Activated CD4-positive, alpha-beta T cell treated with anti-CD3 and anti-CD28 coated beads, Interleukin-2, amount 50 U/mL, for 4 hours (primary cell): ENCODE measurements around the gene CIZ1.
"Not testable (repeated sequence)": the region's sequence is repeated elsewhere in the genome, so short reads cannot be mapped to it uniquely, and the experiment has no call there.

Source experiments
- DNase-seq, 2 experiments: peaks; one replicate each; pipeline ENCODE4 v3.0.0-alpha.2; 2020

Gene CIZ1, protein sequence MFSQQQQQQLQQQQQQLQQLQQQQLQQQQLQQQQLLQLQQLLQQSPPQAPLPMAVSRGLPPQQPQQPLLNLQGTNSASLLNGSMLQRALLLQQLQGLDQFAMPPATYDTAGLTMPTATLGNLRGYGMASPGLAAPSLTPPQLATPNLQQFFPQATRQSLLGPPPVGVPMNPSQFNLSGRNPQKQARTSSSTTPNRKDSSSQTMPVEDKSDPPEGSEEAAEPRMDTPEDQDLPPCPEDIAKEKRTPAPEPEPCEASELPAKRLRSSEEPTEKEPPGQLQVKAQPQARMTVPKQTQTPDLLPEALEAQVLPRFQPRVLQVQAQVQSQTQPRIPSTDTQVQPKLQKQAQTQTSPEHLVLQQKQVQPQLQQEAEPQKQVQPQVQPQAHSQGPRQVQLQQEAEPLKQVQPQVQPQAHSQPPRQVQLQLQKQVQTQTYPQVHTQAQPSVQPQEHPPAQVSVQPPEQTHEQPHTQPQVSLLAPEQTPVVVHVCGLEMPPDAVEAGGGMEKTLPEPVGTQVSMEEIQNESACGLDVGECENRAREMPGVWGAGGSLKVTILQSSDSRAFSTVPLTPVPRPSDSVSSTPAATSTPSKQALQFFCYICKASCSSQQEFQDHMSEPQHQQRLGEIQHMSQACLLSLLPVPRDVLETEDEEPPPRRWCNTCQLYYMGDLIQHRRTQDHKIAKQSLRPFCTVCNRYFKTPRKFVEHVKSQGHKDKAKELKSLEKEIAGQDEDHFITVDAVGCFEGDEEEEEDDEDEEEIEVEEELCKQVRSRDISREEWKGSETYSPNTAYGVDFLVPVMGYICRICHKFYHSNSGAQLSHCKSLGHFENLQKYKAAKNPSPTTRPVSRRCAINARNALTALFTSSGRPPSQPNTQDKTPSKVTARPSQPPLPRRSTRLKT

DNA sequence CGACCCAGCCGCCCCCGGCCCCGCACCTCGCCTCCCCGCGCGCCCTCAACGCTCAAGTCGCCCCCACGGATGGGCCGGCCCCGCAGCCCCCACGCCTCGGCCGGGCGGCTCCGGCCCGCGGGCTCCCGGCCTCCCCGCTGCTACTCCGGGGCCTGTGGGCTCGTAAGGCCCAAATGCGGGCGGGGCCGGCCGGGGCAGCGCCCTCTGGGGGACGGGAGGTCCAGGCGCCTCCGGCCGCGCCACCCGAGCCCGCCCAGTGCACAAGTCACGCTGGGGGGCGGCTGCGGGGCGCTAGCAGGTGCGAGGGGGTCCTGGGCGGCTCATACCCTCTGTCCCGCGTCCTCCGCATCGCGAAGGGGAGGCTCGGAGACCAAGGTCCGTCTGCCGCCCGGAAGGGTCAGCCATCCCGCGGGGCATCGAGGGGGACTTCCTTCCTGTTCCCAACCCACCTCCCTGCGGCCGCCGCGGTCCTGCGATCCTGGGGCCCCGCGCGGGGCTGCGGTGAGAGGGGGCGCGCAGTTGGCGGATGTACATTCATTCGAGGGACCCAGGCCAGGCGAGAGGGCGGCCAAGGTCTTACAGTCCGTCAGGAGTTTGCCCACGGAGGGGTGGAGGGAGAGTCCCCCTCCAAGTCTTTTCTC lies at the start of gene CIZ1:
CIZ1 (minus strand) TSS at position 167 of the 641 bp plus-strand sequence. CDS start 715 bp downstream, outside the sequence.
- peak; percentile 57 to 63 for DNase-seq

DNA sequence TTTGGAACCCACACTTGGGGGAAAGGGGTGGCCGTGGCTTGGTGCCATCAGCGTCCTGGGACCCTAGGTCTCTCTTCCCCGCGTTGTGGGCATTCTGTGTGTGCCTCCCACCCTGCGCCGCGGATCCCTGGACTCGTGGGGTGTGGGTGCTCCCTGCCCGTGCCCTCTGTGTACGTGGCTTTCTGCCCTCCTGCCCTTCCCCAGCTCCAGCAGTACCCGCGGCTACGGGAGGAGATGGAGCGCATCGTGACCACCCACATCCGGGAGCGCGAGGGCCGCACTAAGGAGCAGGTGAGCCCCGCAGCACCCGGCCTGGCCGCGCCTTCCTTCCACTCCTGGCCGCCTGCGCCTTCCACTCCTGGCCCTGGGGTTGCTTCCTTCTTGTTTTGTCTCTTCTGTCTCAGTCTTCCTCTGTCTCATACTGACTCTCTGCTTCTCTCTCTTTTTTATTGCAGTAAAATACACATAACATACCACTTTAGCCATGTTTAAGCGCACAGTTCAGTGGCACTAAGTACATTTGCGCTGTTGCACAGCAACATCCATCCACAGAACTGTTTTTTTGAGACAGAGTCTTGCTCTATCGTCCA lies 42.5 kb upstream of the CIZ1 start:
- no peak for DNase-seq

DNA sequence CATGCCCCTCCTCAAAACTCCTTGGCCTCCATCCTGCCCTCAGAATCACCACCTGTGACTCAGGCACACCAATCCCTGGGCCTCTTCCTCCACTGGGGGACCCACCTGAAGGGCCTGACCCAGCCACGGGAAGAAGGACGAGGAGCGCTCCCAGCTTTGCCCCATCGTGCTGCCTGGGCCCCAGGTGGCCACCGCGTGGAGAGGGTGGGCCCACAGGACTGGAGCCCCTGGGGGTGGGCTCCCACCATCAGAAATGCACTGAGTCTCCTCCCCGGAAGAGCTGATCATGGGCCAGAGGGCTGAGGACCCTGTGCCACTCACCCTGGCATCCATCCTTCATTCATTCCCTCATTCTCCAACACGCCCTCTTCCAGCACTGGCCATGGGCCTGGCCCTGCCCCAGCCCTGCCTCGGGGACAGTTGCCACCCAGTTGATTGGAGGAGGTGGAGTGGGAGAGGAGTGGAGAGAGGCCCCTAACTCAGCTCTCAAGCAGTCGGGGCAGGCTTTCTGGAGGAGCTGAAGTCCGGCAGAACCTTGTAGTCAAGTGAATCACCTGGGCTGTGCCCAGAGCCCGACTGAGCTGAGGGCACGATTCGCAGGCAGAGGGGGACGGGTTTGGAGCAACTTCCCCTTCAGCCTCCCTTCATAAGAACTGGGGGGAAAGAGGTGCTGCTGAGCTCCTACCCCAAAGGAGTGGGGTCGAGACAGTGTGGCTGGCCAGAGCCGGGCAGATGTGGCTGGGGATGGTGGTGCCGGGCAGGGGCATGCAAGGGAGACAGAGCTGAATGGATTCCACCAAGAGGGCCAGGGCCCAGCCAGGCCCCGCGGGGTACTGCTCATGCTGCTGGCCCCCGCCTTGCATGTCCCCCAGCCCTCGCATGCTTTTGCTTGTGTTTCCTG lies 41.4 kb upstream of the CIZ1 start:
- DNase-seq = no peak

DNA sequence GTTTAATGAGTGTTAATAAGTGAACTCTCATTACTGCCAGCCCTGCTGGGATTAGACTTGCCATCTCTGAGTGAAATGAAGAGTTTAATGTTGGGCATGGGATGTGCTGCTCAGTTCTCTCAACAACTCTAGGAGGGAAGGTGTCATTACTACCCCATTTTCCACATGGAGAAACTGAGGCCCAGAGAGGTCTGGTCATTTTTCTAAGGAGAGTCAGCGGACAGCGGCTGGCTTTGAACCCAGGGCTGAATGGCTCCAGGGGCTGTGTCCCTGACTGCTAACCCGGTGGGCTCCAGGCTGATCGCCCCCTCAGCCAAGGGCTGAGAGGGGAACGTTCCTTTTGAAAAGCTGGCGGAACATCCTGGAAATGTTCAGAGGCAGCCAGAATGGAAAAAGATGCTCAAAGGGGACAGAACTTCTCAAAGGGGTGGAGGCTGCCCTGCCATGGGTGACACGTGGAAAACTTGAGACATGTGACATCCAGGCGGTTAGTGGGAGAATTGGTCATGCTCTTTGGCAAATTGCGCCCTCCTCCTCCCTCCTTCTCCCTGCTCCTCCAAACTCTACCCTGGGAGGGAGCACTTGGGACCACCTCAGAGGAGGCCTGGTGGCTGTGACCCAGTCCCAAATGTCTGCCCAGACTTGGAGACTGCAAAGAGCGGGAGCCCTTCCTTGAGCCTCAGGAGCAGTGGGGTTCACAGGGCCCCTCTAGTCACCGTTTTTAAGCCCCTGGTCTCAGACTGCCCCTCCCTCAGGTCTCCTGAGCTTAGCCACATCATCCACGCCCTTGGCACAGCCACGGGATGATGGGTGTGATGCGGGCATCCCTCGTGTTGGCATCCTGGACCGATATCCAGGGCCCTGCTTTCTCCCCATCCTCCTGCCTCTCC lies 40.5 kb upstream of the CIZ1 start:
- no peak for DNase-seq

DNA sequence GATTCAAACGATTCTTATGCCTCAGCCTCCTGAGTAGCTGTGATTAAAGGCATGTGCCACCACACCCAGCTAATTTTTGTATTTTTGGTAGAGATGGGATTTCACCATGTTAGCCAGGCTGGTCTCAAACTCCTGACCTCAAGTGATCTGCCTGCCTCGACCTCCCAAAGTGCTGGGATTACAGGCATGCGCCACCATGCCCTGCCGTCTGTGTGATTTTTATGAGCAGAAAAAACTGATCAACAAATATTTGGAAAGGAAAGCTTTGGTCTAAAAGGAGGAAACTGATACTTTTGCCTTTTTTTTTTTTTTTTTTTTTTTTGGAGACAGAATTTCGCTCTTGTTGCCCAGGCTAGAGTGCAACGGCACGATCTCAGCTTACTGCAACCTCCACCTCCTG lies 39.5 kb upstream of the CIZ1 start:
- not testable (repeated sequence) for DNase-seq

DNA sequence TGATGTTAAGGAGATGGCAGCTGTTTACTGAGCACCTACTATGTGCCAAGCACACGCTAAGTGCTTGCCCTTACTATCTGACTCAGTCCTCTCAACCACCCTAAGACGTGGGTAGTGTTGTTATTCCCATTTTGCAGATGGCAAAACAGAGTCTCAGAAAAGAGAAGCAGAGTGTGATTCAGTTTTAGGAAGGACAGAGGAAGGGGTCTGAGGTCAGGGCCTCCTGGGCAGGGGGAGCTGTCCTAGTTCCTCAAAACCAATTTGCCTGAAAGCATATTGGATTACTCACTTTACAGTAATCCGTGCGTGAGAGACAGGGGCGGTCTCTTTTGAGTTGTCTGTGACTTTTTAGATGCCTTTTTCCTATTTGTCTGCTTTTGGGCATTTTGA lies 35.0 kb upstream of the CIZ1 start:
- DNase-seq = no peak

DNA sequence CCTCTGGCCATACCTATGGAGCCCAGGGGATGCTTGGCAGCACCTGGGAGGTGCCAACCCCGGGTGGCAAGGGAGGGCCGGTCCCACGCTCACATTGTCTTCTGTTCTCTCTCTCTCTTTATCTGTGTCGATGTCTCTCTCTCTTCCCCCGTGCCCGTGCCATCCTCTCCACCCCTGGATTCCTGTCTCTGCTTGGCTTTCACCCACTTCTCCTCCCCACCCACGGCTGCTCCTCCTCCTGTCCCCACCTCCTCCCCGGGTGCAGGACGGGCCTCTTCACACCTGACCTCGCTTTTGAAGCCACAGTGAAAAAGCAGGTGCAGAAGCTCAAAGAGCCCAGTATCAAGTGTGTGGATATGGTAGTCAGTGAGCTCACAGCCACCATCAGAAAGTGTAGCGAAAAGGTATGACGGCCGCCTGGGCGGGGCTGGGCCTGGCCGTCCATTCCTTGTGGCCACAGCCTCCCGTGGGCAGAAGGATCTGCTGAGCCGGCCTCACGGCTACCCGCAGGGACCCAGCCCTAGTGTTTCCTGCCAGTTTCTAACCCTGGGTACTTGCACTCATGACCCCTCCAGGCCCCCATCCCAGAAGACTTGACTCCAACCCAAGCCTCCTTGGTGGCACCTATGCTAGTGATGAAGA lies 34.5 kb upstream of the CIZ1 start:
- no peak for DNase-seq

DNA sequence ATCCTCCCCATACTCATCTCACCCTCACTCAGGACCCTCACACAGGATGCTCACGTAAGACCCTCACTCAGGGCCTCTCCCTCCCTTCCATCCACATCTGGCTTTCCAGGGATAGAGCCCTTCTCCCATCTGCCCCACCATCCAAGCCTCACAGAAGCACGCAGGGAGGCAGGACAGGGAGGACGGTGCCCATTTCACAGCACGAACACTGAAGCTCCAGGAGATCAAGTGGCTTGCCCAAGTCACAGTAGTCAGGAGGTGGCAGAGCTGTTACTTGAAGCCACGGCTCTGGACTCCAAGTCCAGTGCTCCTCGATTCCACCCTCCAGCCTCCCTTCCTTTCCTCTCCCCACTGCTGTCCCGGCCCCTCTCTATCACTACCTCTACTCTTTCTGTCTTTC lies 33.5 kb upstream of the CIZ1 start:
- DNase-seq = no peak

DNA sequence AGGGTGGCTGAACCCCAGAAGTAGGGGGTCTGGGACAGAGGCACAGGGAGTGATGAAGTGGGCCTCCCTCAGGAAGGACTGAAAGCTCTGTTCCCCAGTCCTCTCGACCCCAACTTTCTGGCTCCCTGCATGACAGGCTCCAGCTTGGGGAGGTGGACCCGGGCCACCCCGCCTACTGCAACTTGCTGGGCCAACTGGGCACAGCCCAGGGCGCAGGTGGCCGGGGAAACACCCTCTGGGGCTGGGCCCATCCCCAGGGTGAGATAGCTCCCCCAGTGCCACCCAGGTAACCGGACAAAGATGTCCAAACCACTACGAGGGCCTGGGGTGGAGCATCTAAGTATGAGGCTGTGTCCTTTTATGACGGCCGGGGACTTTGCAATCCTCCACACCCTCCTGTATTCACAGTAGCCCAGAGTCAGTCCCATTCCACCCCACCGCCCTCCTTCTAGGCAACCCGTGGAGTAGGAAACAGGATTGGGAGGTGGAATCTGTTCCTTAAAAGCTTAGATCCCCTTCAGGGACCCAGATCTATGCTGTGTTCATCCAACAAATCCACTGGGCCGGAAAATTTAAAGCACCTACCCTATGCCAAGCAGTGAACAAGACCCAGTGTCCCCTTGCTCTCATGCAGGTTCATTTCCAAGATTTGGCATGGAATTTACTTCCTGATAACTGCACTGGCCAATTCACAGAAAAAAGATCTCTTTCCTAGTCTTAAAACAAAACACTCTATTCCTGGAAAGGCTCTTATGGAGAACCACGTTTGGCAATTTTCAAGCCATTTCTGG lies 31.7 kb upstream of the CIZ1 start:
- no peak for DNase-seq

DNA sequence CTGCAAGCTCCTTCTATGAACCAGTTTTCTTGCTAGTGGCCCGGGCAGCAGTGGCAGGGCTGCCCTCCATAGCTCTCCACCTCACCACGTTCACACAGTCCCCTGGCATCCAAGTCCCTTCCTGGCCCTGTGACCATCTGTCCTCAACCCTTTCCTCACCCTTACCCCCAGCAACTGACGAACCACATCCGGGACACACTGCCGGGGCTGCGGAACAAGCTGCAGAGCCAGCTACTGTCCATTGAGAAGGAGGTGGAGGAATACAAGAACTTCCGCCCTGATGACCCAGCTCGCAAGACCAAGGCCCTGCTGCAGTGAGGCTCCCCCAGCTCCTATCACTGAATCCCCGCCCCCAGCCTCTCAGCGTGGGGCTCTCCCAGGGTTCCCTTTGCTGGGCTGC lies 30.7 kb upstream of the CIZ1 start:
- DNase-seq = no peak

DNA sequence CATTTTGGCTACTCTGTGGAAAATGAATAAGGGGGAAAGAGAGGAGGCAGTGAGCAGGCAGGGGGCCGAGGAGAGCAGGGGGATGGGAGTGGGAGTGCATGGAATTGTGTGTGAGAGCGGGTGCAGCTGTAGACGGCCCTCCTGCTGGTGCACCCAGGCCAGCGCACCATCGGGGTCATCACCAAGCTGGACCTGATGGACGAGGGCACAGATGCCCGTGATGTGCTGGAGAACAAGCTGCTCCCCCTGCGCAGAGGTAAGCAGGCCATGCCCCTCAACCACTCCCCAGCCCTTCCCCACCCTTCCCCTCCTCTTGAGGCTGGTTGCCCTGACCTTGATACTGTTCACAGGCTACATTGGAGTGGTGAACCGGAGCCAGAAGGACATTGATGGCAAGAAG lies 28.5 kb upstream of the CIZ1 start:
- DNase-seq = no peak

DNA sequence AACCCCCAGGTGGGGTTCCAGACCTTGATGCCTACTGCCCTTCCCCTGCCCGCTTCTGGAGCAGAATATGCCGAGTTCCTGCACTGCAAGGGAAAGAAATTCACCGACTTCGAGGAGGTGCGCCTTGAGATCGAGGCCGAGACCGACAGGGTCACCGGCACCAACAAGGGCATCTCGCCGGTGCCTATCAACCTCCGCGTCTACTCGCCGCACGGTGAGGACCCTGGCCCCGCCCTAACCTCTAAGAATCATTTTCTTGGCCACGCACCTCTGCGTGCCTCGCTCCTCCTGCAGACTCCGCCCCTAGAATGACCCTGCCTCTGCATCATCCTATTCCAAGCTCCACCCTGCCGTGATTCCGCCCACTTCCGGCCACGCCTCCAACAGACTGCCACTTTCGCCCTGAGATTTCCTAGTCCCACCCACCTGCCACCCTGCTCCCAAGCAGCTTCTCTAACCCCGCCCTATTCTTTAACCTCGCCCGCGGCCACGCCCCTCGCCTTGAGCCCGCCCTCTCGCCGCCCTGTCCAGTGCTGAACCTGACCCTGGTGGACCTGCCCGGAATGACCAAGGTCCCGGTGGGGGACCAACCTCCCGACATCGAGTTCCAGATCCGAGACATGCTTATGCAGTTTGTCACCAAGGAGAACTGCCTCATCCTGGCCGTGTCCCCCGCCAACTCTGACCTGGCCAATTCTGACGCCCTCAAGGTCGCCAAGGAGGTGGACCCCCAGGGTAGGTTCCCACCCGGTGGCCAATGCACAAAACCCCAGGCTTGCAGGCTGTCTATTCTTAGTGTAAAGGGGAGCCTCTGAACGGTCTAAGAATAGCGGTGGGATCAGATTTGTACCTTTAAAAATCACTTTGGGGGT lies 27.4 kb upstream of the CIZ1 start:
- DNase-seq = peak; percentile 86 to 89

DNA sequence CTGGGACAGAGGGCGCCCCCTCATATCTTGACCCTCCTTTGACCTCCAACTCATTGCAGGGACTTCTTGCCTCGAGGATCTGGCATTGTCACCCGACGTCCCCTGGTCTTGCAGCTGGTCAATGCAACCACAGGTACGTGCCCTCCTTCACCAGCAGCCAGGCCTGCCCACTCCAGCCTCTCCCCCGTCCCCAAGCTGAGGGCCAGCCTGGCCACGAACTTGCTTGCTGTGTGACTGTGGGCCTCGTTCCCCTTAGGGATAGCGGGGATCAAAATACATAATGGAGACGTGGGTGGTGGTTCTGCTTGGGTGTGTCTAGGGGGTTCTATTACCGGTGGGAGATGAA lies 26.8 kb upstream of the CIZ1 start:
- no peak for DNase-seq

DNA sequence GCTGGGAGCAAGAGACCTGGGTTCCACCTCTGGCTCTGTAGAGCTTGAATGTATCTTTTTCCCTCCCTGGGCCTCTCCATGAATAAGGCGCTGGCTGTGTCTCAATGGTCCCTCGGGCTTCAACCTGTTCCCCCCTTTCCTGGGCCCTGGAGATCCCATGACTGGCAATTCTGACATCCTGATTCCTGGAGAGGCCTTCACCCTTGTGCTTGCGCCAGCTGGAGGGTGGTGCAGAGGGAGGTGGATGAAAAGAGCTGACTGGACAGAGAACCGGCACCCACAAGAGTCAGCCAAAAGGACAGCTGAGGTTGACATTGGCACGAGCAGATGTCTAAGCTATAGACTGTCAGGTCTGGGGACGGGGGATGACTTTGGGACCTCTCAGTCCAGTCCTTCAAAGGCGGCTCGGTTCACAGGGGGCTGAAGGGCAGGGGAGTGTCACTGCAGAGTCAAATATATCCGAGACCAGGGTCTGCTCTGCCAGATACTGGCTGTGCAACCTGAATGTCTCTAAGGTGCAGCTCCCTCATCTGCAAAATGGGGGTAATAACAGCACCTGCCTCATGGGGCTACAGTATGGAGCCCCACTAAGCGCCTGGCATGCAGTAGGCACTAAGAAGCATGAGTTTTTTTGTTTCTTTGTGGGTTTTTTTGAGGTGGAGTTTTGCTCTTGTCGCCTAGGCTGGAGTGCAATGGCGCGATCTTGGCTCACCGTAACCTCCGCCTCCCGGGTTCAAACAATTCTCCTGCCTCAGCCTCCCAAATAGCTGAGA lies 25.6 kb upstream of the CIZ1 start:
- no peak for DNase-seq

DNA sequence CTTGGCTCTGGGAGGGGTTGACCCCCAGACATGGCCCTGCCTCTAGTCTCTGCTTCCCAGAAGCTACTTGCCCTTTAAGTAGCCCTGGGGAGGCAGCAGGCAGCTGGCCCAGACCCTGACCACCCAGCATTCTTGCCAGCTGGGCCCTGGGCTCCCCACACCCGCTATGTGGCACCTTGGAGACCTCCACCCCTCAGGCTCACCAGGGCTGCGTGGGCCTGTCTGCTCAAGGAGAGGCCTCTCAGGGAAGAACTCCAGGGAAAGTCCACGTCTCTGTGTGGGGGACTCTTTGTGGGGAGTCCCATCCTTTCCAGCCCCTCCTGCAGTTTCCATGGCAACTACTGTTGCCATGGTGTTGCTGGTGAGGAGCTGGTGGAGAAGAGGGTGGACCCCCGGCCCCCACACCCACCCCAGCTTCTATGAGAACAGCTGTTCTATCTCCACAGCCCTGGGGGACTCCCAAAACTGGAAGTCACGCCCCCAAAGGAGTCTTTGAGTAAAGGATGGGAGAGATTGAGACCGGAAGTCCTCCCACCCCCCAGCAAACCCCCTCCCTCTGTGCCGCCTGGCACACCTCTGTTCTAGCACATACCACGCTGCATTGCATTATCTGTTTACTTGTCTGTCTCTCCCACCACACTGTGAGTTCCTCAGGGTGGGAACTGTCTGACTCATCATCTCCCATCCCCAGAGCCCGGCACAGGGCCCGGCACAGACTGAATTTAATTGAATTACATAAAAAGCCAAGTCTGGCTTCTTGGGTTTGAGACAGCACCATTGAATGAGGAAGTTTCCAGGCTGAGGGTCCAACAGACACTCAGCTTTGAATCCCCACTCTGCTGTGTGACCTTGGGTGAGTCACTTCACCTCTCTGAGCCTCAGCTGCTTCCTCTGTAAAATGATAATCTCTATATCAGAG lies 24.4 kb upstream of the CIZ1 start:
- no peak for DNase-seq
